ENCODE measurements around the gene C11orf91.

C11orf91 gene

DNA sequence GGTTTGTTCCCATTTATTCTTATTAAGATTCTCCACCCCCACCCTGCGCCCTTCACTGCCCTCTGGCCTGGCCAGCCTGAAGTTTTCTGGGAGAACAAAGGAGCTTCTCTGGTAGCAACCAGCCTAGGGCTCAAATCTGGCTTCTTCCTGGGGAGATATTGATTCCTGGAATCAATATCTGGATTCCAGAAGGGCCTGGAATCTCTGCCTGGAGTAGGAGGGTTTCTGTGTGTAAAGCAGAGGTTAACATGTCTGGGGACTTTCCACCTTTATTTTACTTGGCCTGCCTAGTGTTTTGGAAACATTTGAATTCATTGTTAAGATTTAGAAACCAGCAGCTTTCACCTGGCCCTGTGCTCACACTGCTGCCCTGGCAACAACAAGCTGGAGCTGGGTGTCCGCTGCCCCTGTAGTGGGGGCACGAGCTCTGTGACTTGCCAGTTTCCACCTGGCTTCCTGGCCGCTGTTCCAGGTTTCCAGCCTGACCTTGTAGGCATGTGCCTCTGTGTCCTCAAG lies 5.5 kb downstream of the C11orf91 start:
- Histone ChIP-seq H3K36me3 (no peaks in the 10 kb centered on the region), H3K4me1 (ENCODE audit: control insufficient read depth in 1 of 2, insufficient read depth in 1 of 2, low read depth in 1 of 2, low read length in 1 of 2) (peaks cover 33 to 36% of the 10 kb centered on the region in 2 experiments), H3K27me3 (no peaks in the 10 kb centered on the region), H3K27ac (no peak overlapping the region), H3K9me3 (no peaks in the 10 kb centered on the region), H3K4me3 (ENCODE audit: low read depth in 1 of 2, low read length in 1 of 2) (no peak overlapping the region)
- TF ChIP-seq, protein P1, sequence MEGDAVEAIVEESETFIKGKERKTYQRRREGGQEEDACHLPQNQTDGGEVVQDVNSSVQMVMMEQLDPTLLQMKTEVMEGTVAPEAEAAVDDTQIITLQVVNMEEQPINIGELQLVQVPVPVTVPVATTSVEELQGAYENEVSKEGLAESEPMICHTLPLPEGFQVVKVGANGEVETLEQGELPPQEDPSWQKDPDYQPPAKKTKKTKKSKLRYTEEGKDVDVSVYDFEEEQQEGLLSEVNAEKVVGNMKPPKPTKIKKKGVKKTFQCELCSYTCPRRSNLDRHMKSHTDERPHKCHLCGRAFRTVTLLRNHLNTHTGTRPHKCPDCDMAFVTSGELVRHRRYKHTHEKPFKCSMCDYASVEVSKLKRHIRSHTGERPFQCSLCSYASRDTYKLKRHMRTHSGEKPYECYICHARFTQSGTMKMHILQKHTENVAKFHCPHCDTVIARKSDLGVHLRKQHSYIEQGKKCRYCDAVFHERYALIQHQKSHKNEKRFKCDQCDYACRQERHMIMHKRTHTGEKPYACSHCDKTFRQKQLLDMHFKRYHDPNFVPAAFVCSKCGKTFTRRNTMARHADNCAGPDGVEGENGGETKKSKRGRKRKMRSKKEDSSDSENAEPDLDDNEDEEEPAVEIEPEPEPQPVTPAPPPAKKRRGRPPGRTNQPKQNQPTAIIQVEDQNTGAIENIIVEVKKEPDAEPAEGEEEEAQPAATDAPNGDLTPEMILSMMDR (IDR thresholded peaks at IDR 0.05): no peak

GRCh38 chr11:33694346-33695050 lies 6.1 kb downstream of the C11orf91 start:
- no peaks in the 10 kb centered on the region for H3K36me3 ChIP-seq
- peaks cover 26 to 30% of the 10 kb centered on the region in 2 experiments for H3K4me1 ChIP-seq (ENCODE audit: control insufficient read depth in 1 of 2, insufficient read depth in 1 of 2, low read depth in 1 of 2, low read length in 1 of 2)
- no peak overlapping the region for H3K27ac ChIP-seq
- H3K4me3 ChIP-seq (ENCODE audit: low read depth in 1 of 2, low read length in 1 of 2): no peak overlapping the region
- TF ChIP-seq, protein P1 (IDR thresholded peaks at IDR 0.05): no peak
- H3K27me3 ChIP-seq: no peaks in the 10 kb centered on the region
- no peaks in the 10 kb centered on the region for H3K9me3 ChIP-seq

GRCh38 chr11:33692541-33692940 lies 8.1 kb downstream of the C11orf91 start:
- Histone ChIP-seq H3K4me3 (ENCODE audit: low read depth in 1 of 2, low read length in 1 of 2) (no peak overlapping the region), H3K4me1 (ENCODE audit: control insufficient read depth in 1 of 2, insufficient read depth in 1 of 2, low read depth in 1 of 2, low read length in 1 of 2) (peaks cover 16 to 30% of the 10 kb centered on the region in 2 experiments)
- TF ChIP-seq, protein P1 (IDR thresholded peaks at IDR 0.05): no peak

GRCh38 chr11:33692013-33692504 lies 8.6 kb downstream of the C11orf91 start:
- Histone ChIP-seq H3K27me3 (no peaks in the 10 kb centered on the region), H3K4me3 (ENCODE audit: low read depth in 1 of 2, low read length in 1 of 2) (no peak overlapping the region), H3K36me3 (no peaks in the 10 kb centered on the region), H3K9me3 (no peaks in the 10 kb centered on the region), H3K4me1 (ENCODE audit: control insufficient read depth in 1 of 2, insufficient read depth in 1 of 2, low read depth in 1 of 2, low read length in 1 of 2) (peaks cover 16 to 30% of the 10 kb centered on the region in 2 experiments), H3K27ac (no peak overlapping the region)
- TF ChIP-seq, protein P1 (IDR thresholded peaks at IDR 0.05): no peak

More at GRCh38 chr11:33692541-33692940, 8.1 kb downstream of the C11orf91 start:
- Histone ChIP-seq H3K27ac (no peak overlapping the region), H3K9me3 (no peaks in the 10 kb centered on the region), H3K36me3 (no peaks in the 10 kb centered on the region), H3K27me3 (no peaks in the 10 kb centered on the region)

GRCh38 chr11:33691066-33691864 lies 9.4 kb downstream of the C11orf91 start:
- no peak overlapping the region for H3K4me3 ChIP-seq (ENCODE audit: low read depth in 1 of 2, low read length in 1 of 2)
- H3K27ac ChIP-seq: no peak overlapping the region
- peaks cover 13 to 24% of the 10 kb centered on the region in 2 experiments for H3K4me1 ChIP-seq (ENCODE audit: control insufficient read depth in 1 of 2, insufficient read depth in 1 of 2, low read depth in 1 of 2, low read length in 1 of 2)
- TF ChIP-seq, protein P1 (IDR thresholded peaks at IDR 0.05): no peak
- no peaks in the 10 kb centered on the region for H3K27me3 ChIP-seq
- no peaks in the 10 kb centered on the region for H3K36me3 ChIP-seq
- no peaks in the 10 kb centered on the region for H3K9me3 ChIP-seq
